OCI-LY7 (cell line): Measurements from ENCODE around the gene FSIP1. TPM values are rescaled to one million over a fixed set of nuclear protein-coding genes. Genes with fewer than 3 reads are reported as not detected.

Experiments used
- BruUV-seq: library from RNA; stranded (reverse); fragments of 400-500 nt; replicated peaks from 2 replicates; lab custom pipeline; 2021; lab: Mats Ljungman, UMichigan
- CTCF ChIA-PET: fragments of 300-600 bp; sonication (Branson Sonifier 250); formaldehyde crosslinking; loops from one replicate; lab custom pipeline; 2022; ENCODE audit warnings: antibody characterized with exemption; ENCODE audit not compliant: unreplicated experiment; lab: Charles Lee
- POLR2A ChIA-PET: fragments of 300-600 bp; sonication (Branson Sonifier 250); formaldehyde crosslinking; loops from one replicate; lab custom pipeline; 2022; ENCODE audit warnings: antibody characterized with exemption; lab: Charles Lee
- DNase-seq: peaks from one replicate; pipeline ENCODE4 v3.0.0-alpha.2; 2015; ENCODE audit warnings: low spot score
- H2AFZ ChIP-seq: fragments of 200-600 bp; sonication (generic), shearing (Covaris generic); 2 replicates; pipeline ENCODE4 v1.6.1; 2014; ENCODE audit warnings: mild to moderate bottlenecking, antibody characterized with exemption, low read length, moderate library complexity
- H3K27ac ChIP-seq: fragments of 200-600 bp; sonication (generic); 2 replicates; pipeline ENCODE4 v1.5.1; 2014; ENCODE audit warnings: mixed run types, low read depth, mild to moderate bottlenecking, moderate library complexity, low read length, inconsistent platforms; ENCODE audit not compliant: poor library complexity, severe bottlenecking
- H3K36me3 ChIP-seq: fragments of 200-600 bp; sonication (generic); 2 replicates; pipeline ENCODE4 v1.6.1; 2014; ENCODE audit warnings: mild to moderate bottlenecking, antibody characterized with exemption, low read length, moderate library complexity, mixed read lengths; ENCODE audit not compliant: insufficient read depth
- H3K4me1 ChIP-seq: fragments of 200-600 bp; sonication (generic); 2 replicates; pipeline ENCODE4 v1.5.1; 2014; ENCODE audit warnings: mild to moderate bottlenecking, low read length; ENCODE audit not compliant: insufficient read depth, poor library complexity, severe bottlenecking
- H3K4me2 ChIP-seq: fragments of 200-600 bp; sonication (generic); 2 replicates; pipeline ENCODE4 v1.6.1; 2014; ENCODE audit warnings: mild to moderate bottlenecking, low read length
- H3K4me3 ChIP-seq: fragments of 200-600 bp; sonication (generic); 2 replicates; pipeline ENCODE4 v1.5.1; 2014; ENCODE audit warnings: mild to moderate bottlenecking, low read depth, low read length; ENCODE audit not compliant: poor library complexity, severe bottlenecking
- H3K79me2 ChIP-seq: fragments of 200-600 bp; sonication (generic); 2 replicates; pipeline ENCODE4 v1.6.1; 2016; ENCODE audit warnings: low read depth, mild to moderate bottlenecking, low read length, moderate library complexity, mixed read lengths; ENCODE audit not compliant: insufficient read depth
- H3K9me2 ChIP-seq: fragments of 200-600 bp; sonication (generic); 2 replicates; pipeline ENCODE4 v1.6.1; 2016; ENCODE audit warnings: mild to moderate bottlenecking, low read length, mixed read lengths; ENCODE audit not compliant: insufficient read depth
- H3K9me3 ChIP-seq: fragments of 200-600 bp; sonication (generic); 2 replicates; pipeline ENCODE4 v1.6.1; 2014; ENCODE audit warnings: mild to moderate bottlenecking, mixed run types, low read length, mixed read lengths
- H4K20me1 ChIP-seq: fragments of 200-600 bp; sonication (generic); 2 replicates; pipeline ENCODE4 v1.6.1; 2014; ENCODE audit warnings: mild to moderate bottlenecking, antibody characterized with exemption, low read length, moderate library complexity, mixed read lengths; ENCODE audit not compliant: insufficient read depth
- CTCF ChIP-seq: fragments of 200-600 bp; sonication (generic); conservative IDR thresholded peaks from 2 replicates; pipeline ENCODE4 v1.5.1; 2014; ENCODE audit warnings: mild to moderate bottlenecking, antibody characterized with exemption, low read length, moderate library complexity, mixed read lengths
- EZH2phosphoT487 ChIP-seq: fragments of 200-600 bp; sonication (generic); IDR thresholded peaks from 2 replicates; pipeline ENCODE4 v1.6.1; 2018; ENCODE audit warnings: low read depth, borderline replicate concordance, mild to moderate bottlenecking, mixed run types, antibody characterized with exemption, low read length, moderate library complexity, mixed read lengths
- intact Hi-C: fragments of 100-400 bp; cut with micrococcal nuclease; formaldehyde crosslinking; loops from one replicate; pipeline ENCODE4 v1.10.0; 2022; ENCODE audit not compliant: unreplicated experiment
- total RNA-seq, 2 experiments: library from RNA; depleted of rRNA in 1 of 2; stranded (reverse); fragments of >200 nt in 1 of 2; shearing (Covaris generic) in 1 of 2; gene quantifications; 2 replicates each; pipeline ENCODE4 v1.2.3, GENCODE V29; 2014 to 2022

FSIP1 gene
- total RNA-seq, 2 experiments from 2014 or later, result 0.28 to 0.65 TPM

- no peak overlapping the region for H3K27ac ChIP-seq
- no peaks in the 10 kb centered on the region for H3K9me3 ChIP-seq
- intact Hi-C loops, result no loop called here
- no peaks in the 10 kb centered on the region for H3K9me2 ChIP-seq
- BruUV-seq, result no TSS peak
- POLR2A ChIA-PET, result no interaction called here
- CTCF ChIA-PET, result no interaction called here
- DNase-seq, result no peak
- H2AFZ ChIP-seq, result no peak overlapping the region
- H4K20me1 ChIP-seq, result no peaks in the 10 kb centered on the region
- H3K4me3 ChIP-seq, result no peak overlapping the region
- no peaks in the 10 kb centered on the region for H3K79me2 ChIP-seq
- H3K4me1 ChIP-seq, result no peaks in the 10 kb centered on the region
- H3K36me3 ChIP-seq, result no peaks in the 10 kb centered on the region
- no peak overlapping the region for H3K4me2 ChIP-seq
- TF ChIP-seq EZH2phosphoT487, result no peak
Observed at GRCh38 chr15:39748276-39748675, 34.4 kb downstream of the FSIP1 start.

- H3K4me1 ChIP-seq, result no peaks in the 10 kb centered on the region
- ChIA-PET POLR2A (no interaction called here), CTCF (no interaction called here)
- H2AFZ ChIP-seq, result no peak overlapping the region
- BruUV-seq, result no TSS peak
- no peak for DNase-seq
- H3K4me2 ChIP-seq, result no peak overlapping the region
- intact Hi-C loops, result no loop called here
- H3K27ac ChIP-seq, result no peak overlapping the region
- no peaks in the 10 kb centered on the region for H4K20me1 ChIP-seq
- no peak overlapping the region for H3K4me3 ChIP-seq
- no peaks in the 10 kb centered on the region for H3K36me3 ChIP-seq
- H3K9me2 ChIP-seq, result no peaks in the 10 kb centered on the region
- TF ChIP-seq CTCF (no peak), EZH2phosphoT487 (no peak)
- H3K9me3 ChIP-seq, result no peaks in the 10 kb centered on the region
- H3K79me2 ChIP-seq, result no peaks in the 10 kb centered on the region
Observed at GRCh38 chr15:39747326-39747725, 35.3 kb downstream of the FSIP1 start.

- CTCF ChIA-PET, result no interaction called here
- no peak for DNase-seq
- Histone ChIP-seq H3K27ac (no peak overlapping the region), H4K20me1 (no peaks in the 10 kb centered on the region), H3K4me3 (no peak overlapping the region), H3K4me1 (no peaks in the 10 kb centered on the region), H3K79me2 (no peaks in the 10 kb centered on the region), H3K4me2 (no peak overlapping the region), H3K9me2 (no peaks in the 10 kb centered on the region), H3K9me3 (no peaks in the 10 kb centered on the region), H3K36me3 (no peaks in the 10 kb centered on the region), H2AFZ (no peak overlapping the region)
- POLR2A ChIA-PET, result no interaction called here
- BruUV-seq, result no TSS peak
- TF ChIP-seq CTCF, result no peak
- TF ChIP-seq EZH2phosphoT487, result no peak
- intact Hi-C loops, result no loop called here
Observed at GRCh38 chr15:39746714-39747276, 35.8 kb downstream of the FSIP1 start.
